Endothelial cell of hepatic sinusoid (primary cell): ENCODE results near the gene LEF1.

ENCODE experiments used
- in situ Hi-C: cut with HindIII; loops from 2 replicates; pipeline ENCODE4 v1.10.0; 2017; ENCODE audit warnings: low sequenced_read_pairs

The LEF1 gene

GRCh38 chr4:108005807-108006206 is 162.9 kb downstream of the LEF1 start:
- in situ Hi-C loops, result no loop called here

- in situ Hi-C loops, result no loop called here
Observed at GRCh38 chr4:108004646-108005045, 164.1 kb downstream of the LEF1 start.

- in situ Hi-C loops, result no loop called here
Observed at GRCh38 chr4:108003982-108004515, 164.7 kb downstream of the LEF1 start.

GRCh38 chr4:108001540-108002135 is 167.1 kb downstream of the LEF1 start:
- in situ Hi-C loops, result no loop called here

- in situ Hi-C loops, result no loop called here
Observed at GRCh38 chr4:107999932-108000539, 168.7 kb downstream of the LEF1 start.

GRCh38 chr4:107997794-107998193 is 170.9 kb downstream of the LEF1 start:
- in situ Hi-C loops, result no loop called here
